OCI-LY3 (cell line): Measurements from ENCODE around the gene IL17RB.

ENCODE experiments used
- H2AFZ ChIP-seq: fragments of 200-600, 300-600 bp; shearing (Covaris generic); 2 replicates; pipeline ENCODE4 v1.6.0; 2014; ENCODE audit warnings: antibody characterized with exemption, low read depth, low read length
- H3K27ac ChIP-seq: fragments of 200-600, 300-600 bp; sonication (generic); 2 replicates; pipeline ENCODE4 v1.5.1; 2014; ENCODE audit warnings: mild to moderate bottlenecking, low read length, moderate library complexity, mixed read lengths
- H3K27me3 ChIP-seq: fragments of 200-600, 300-600 bp; sonication (generic); 2 replicates; pipeline ENCODE4 v1.6.1; 2014; ENCODE audit warnings: low read depth, low read length, mixed read lengths
- H3K36me3 ChIP-seq: fragments of 200-600, 300-600 bp; sonication (generic); replicated peaks from 2 replicates; pipeline ENCODE3; 2014; ENCODE audit warnings: low read depth, low read length, mixed read lengths
- H3K4me1 ChIP-seq: fragments of 300-600, 200-600 bp; sonication (generic); 2 replicates; pipeline ENCODE4 v1.6.1; 2014; ENCODE audit warnings: low read length, mixed read lengths
- H3K4me2 ChIP-seq: fragments of 200-600, 300-600 bp; sonication (generic); 2 replicates; pipeline ENCODE4 v1.6.1; 2014; ENCODE audit warnings: low read length, mixed read lengths
- H3K4me3 ChIP-seq: fragments of 300-600, 200-600 bp; sonication (generic); 2 replicates; pipeline ENCODE4 v1.5.1; 2014; ENCODE audit warnings: antibody characterized with exemption, mild to moderate bottlenecking, low read length, moderate library complexity
- H3K79me2 ChIP-seq: fragments of 300-600, 200-600 bp; shearing (Covaris generic); 2 replicates; pipeline ENCODE4 v1.6.1; 2014; ENCODE audit warnings: mild to moderate bottlenecking, low read length, mixed read lengths
- H3K9ac ChIP-seq: fragments of 300-600, 200-600 bp; shearing (Covaris generic); 2 replicates; pipeline ENCODE4 v1.6.0; 2014; ENCODE audit warnings: mild to moderate bottlenecking, low read length, moderate library complexity
- H3K9me3 ChIP-seq: fragments of 200-600, 300-600 bp; shearing (Covaris generic); 2 replicates; pipeline ENCODE4 v1.6.1; 2014; ENCODE audit warnings: low read length, mixed read lengths; ENCODE audit not compliant: insufficient read depth
- H4K20me1 ChIP-seq: fragments of 200-600, 300-600 bp; sonication (generic); 2 replicates; pipeline ENCODE4 v1.6.1; 2016; ENCODE audit warnings: low read length, mixed read lengths; ENCODE audit not compliant: insufficient read depth
- CTCF ChIP-seq: fragments of 200-600, 300-600 bp; sonication (generic); IDR thresholded peaks from 2 replicates; pipeline ENCODE4 v1.5.1; 2014; ENCODE audit warnings: antibody characterized with exemption, low read length, low read depth
- EZH2phosphoT487 ChIP-seq: fragments of 200-600 bp; shearing (Covaris generic); IDR thresholded peaks from 2 replicates; pipeline ENCODE4 v1.6.1; 2018; ENCODE audit warnings: antibody characterized with exemption, mixed run types, low read depth

IL17RB gene

GRCh38 chr3:53807117-53807810 is 39.1 kb upstream of the IL17RB start:
- peak overlapping the region; percentile 8; the same call in 1 of the 2 replicates for H3K9ac ChIP-seq
- H3K9me3 ChIP-seq, result no peaks in the 10 kb centered on the region
- H4K20me1 ChIP-seq, result no peaks in the 10 kb centered on the region
- no peaks in the 10 kb centered on the region for H3K36me3 ChIP-seq
- peak overlapping the region; percentile 49 for H3K4me2 ChIP-seq
- H3K4me3 ChIP-seq, result peak overlapping the region; percentile 1; the same call in 1 of the 2 replicates
- no peak for TF ChIP-seq EZH2phosphoT487
- TF ChIP-seq CTCF, result no peak
- H2AFZ ChIP-seq, result peak overlapping the region; percentile 78; the same call in 1 of the 2 replicates
- peaks cover 18% of the 10 kb centered on the region for H3K4me1 ChIP-seq
- peak overlapping the region; percentile 31 for H3K27ac ChIP-seq
- H3K79me2 ChIP-seq, result no peaks in the 10 kb centered on the region
- H3K27me3 ChIP-seq, result no peaks in the 10 kb centered on the region

- no peak overlapping the region for H3K4me3 ChIP-seq
- H4K20me1 ChIP-seq, result no peaks in the 10 kb centered on the region
- H3K27ac ChIP-seq, result no peak overlapping the region
- H3K79me2 ChIP-seq, result no peaks in the 10 kb centered on the region
- peaks cover 18% of the 10 kb centered on the region for H3K4me1 ChIP-seq
- no peaks in the 10 kb centered on the region for H3K9me3 ChIP-seq
- no peak overlapping the region for H2AFZ ChIP-seq
- no peak overlapping the region for H3K4me2 ChIP-seq
- no peaks in the 10 kb centered on the region for H3K36me3 ChIP-seq
- H3K27me3 ChIP-seq, result no peaks in the 10 kb centered on the region
- no peak overlapping the region for H3K9ac ChIP-seq
- no peak for TF ChIP-seq EZH2phosphoT487
- no peak for TF ChIP-seq CTCF
These were observed 37.9 kb upstream of the IL17RB start for GRCh38 chr3:53808496-53808895.

GRCh38 chr3:53809267-53809666 is 37.1 kb upstream of the IL17RB start:
- Histone ChIP-seq H3K9me3 (no peaks in the 10 kb centered on the region), H3K27ac (no peak overlapping the region), H3K27me3 (no peaks in the 10 kb centered on the region), H2AFZ (no peak overlapping the region), H3K79me2 (no peaks in the 10 kb centered on the region), H3K9ac (no peak overlapping the region), H4K20me1 (no peaks in the 10 kb centered on the region), H3K4me1 (peaks cover 18% of the 10 kb centered on the region), H3K36me3 (no peaks in the 10 kb centered on the region), H3K4me2 (no peak overlapping the region), H3K4me3 (no peak overlapping the region)
- TF ChIP-seq EZH2phosphoT487, result no peak
- no peak for TF ChIP-seq CTCF

GRCh38 chr3:53809764-53810400 is 36.5 kb upstream of the IL17RB start:
- Histone ChIP-seq H3K79me2 (no peaks in the 10 kb centered on the region), H3K9me3 (no peaks in the 10 kb centered on the region), H3K27me3 (no peaks in the 10 kb centered on the region), H3K36me3 (no peaks in the 10 kb centered on the region), H3K27ac (no peak overlapping the region), H3K4me3 (no peak overlapping the region), H3K9ac (no peak overlapping the region), H3K4me1 (peaks cover 18% of the 10 kb centered on the region), H2AFZ (no peak overlapping the region), H3K4me2 (no peak overlapping the region), H4K20me1 (no peaks in the 10 kb centered on the region)
- TF ChIP-seq EZH2phosphoT487, result no peak
- TF ChIP-seq CTCF, result no peak
